GM19397 (cell line): ENCODE data around the gene CCDC137.
"Not testable (repeated sequence)": the region's sequence is repeated elsewhere in the genome, so short reads cannot be mapped to it uniquely, and the experiment has no call there.

Source experiments
- ATAC-seq: cut with Tn5 transposase; IDR thresholded peaks from one replicate; pipeline ENCODE4 v1.9.1; 2021; ENCODE audit warnings: mild to moderate bottlenecking, moderate library complexity; ENCODE audit not compliant: unreplicated experiment

The CCDC137 gene

GRCh38 chr17:81666342-81667191 is at the start of gene CCDC137, which contains the start of gene OXLD1:
Gene CCDC137, plus strand, starts transcription at chr17:81666737. Its CDS starts 30 bp downstream, at chr17:81666767.
Gene OXLD1, minus strand, starts transcription at chr17:81666605. Its CDS starts 28 bp downstream, at chr17:81666577.
- peak; percentile 92 for ATAC-seq

DNA sequence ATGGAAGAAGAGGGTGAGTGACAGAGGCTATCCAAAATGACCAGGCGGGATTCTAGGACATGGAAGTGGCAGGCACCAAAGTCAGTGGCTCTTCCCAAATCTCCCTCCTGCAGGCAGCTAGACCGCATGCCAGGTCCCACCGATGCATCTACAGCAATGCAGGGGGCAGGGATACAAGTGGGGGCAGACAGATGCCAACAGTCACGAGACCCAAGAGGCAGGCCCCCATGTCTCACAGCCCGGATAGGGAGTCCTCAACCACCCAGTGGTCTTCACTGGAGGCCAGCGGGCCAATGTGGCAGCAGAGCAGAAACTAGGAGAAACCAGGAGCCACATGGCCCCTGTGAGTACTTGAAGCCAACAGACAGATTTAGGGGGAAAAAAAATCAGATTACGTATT is 49.7 kb upstream of the CCDC137 start:
- no peak for ATAC-seq

DNA sequence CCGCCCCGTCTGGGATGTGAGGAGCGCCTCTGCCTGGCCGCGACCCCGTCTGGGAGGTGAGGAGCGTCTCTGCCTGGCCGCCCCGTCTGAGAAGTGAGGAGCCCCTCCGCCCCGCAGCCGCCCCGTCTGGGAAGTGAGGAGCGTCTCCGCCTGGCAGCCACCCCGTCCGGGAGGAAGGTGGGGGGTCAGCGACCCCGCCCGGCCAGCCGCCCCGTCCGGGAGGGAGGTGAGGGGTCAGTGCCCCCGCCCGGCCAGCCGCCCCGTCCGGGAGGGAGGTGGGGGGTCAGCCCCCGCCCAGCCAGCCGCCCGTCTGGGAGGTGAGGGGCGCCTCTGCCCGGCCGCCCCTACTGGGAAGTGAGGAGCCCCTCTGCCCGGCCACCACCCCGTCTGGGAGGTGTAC is 48.2 kb upstream of the CCDC137 start:
- ATAC-seq = not testable (repeated sequence)

DNA sequence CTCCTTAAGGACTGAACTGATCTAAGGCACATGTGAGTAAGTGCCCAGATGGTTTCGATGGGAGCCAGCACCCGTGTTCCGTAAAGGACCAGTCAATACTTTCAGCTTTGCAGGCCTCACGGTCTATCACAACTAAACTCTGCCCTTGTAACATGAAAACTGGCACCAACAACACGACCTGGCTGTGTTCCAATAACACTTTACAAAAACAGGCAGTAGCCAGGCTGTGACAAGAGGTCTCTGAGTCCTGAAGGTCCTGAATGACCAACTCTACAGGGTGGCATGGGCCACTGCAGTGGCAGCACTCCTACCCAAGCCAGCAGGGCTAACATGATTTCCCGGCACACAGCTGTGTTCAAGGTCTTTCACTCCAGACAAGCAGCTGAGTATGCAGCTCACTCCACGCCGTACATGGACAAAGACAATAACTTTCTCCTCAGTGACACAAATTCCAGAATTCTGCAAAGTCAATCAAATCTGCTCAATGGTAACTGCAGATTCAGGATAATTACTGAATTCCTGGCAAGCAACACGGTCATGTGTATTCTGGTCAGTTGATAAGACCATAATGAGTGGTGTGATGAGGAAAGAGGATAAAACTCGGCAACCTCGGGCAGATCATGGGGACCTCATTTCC is 44.9 kb upstream of the CCDC137 start:
- ATAC-seq = no peak

DNA sequence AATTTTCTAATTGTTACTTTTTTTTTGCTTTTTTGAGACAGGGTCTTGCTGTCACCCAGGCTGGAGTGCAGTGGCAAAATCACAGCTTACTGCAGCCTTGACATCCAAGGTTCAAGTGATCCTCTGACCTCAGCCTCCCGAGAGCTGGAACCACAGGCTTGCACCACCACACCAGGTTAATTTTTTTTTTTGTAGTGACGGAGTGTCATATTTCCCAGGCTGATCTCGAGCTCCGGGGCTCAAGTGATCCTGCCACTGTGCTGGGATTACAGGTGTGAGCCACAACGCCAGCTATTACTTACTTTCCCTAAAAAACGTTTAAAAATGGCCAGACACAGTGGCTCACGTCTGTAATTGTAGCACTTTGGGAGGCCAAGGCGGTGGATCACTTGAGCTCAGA is 36.3 kb upstream of the CCDC137 start:
- no peak for ATAC-seq

DNA sequence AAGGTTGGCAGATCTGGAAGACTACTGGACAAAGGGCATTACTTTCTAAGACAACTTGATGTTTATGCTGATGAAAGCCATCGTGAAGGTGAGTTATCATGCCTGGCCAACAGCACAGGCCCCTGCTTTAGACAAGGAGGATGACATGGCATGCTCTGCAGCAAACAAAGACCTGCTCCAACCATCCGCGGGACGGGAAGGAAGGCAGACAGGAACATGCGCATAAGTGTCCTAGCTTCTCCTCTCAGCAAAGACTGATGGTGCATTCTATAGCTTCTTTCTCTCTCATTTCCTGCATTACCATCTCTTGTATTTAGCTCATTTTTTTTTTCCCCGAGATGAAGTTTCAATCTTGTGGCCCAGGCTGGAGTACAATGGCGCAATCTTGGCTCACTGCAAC is 35.1 kb upstream of the CCDC137 start:
- ATAC-seq = no peak

DNA sequence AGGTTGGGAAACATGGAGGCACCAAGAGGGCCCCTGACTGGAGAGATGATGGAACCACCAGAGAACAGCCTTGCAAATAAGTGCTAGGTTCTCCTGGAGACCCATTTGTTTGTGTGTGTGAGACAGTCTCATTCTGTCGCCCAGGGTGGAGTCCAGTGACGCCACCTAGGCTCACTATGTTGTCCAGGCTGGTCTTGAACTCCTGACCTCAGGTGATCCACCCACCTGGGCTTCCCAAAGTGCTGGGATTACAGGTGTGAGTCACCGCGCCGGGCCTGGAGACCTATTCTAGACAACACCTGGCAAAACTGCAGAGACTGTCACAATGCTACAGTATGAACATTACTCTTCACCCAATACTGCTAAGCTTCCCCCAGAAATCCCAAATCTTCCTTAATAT is 31.1 kb upstream of the CCDC137 start:
- no peak for ATAC-seq

GRCh38 chr17:81635973-81636504 is 30.5 kb upstream of the CCDC137 start:
- no peak for ATAC-seq

- peak; percentile 90 for ATAC-seq
These were observed 29.8 kb upstream of the CCDC137 start, which contains the start of the genes NPLOC4 and TSPAN10 for GRCh38 chr17:81636505-81637288. Gene NPLOC4, minus strand, starts transcription at chr17:81637112. Its CDS starts 182 bp downstream, at chr17:81636930. Gene TSPAN10, plus strand, starts transcription at chr17:81637196. Its CDS starts 5,217 bp downstream, at chr17:81642413.

DNA sequence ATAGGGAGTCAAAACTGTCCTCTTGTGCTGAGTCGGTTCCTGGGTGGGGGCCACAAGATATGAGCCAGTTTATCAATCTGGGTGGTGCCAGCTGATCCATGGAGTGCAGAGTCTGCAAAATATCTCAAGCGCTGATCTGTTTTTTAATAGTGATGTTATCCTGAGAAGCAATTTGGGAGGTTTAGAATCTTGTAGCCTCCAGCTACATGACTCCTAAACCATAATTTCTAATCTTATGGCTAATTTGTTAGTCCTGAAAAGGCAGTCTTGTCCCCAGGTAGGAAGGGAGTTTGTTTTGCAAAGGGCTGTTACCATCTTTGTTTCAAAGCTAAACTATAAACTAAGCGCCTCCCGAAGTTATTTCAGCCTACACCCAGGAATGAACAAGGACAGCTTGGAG is 27.9 kb upstream of the CCDC137 start:
- ATAC-seq = no peak

DNA sequence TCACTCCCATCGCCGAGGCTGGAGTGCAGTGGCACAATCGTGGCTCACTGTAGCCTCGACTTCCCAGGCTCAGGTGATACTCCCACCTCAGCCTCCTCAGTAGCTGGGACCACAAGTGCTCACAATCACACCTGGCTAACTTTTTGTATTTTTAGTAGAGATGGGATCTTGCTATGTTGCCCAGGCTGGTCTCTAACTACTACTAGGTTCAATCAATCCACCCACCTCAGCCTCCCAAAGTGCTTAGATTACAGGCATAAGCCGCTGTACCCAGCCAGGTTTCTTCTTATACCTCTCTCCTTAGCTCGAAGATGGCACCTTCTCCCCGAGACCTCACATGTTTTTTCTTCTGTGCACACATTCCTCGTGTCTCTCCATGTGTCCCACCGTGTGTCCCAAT is 26.5 kb upstream of the CCDC137 start:
- no peak for ATAC-seq

GRCh38 chr17:81641825-81642489 is 24.6 kb upstream of the CCDC137 start:
- no peak for ATAC-seq

- ATAC-seq = no peak
These were observed 22.0 kb upstream of the CCDC137 start for GRCh38 chr17:81644496-81644895.

- ATAC-seq = no peak
These were observed 21.3 kb upstream of the CCDC137 start for GRCh38 chr17:81644976-81645952.

DNA sequence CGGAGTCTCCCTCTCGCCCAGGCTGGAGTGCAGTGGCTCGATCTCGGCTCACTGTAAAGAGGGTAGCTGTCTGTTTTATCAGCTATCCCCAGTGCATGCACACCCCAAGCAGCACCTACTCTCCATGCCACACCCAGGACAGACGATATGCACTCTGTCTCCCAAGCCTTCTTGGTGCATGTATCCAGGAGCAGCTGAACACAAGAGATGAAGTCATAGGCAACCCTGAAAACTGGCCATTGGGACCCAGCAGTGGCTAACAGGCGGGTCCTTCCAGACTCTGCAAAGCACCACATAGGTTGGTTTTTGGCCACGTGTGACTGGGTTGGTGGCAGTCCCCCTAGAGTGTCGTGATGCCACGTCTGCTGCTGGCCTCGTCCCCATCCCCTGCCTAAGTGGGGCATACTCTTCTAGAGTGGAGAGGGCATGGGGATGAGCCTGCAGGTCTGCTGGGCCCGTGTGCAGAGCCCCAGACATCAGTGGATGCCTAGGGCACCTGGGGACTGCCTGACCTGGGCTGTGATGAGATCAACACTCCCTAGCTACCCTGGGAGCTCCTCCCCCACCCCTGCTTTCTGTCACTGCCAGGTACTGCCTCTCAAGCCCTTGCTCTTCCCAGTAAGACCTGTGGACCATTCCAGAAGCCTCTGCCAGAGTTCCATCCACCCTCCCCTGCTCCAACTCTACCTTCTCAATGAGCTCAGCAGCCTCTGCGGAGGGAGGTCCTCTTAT is 19.5 kb upstream of the CCDC137 start:
- no peak for ATAC-seq

DNA sequence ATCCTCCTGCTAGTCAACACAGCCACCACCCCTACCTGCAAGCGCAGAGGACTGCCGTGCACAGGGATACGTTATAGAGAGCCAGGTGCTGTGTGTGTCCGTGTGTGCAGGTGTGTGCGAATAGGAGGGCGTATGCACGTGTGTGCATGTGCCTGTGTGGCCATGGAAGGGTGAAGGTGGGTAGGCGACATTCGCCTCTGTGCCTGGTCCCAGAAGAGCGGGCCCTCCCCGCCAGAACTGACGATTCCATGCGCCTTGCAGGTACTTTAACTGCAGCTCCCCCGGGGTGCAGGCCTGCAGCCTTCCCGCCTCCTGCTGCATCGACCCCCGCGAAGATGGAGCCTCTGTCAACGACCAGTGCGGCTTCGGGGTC is 18.9 kb upstream of the CCDC137 start:
- no peak for ATAC-seq

DNA sequence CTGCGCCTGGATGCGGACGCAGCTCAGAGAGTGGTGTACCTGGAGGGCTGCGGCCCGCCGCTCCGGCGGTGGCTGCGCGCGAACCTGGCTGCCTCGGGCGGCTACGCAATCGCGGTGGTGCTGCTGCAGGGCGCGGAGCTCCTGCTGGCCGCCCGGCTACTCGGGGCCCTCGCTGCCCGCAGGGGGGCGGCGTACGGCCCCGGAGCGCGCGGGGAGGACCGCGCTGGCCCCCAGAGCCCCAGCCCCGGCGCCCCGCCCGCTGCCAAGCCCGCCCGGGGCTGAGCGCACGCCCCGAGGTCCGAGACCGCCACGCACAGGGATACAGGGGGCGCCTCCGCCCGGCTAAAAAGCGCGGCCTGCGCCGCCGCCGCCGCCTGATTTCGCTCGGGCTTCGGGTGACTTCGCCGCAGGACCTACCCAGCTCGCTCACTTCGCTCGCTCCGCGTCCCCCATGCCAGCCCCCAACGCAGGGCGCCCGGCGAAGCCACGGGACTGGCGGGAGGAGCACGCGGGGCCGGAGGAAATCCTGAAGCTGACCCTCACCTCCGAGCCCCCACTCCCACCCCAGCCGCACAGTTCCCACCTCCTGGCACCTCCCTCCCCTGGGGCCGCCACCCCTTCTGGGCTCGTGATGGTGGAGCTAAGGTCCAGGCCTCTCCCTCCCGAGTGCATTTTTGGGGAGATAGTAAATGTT is 18.4 kb upstream of the CCDC137 start:
- no peak for ATAC-seq

DNA sequence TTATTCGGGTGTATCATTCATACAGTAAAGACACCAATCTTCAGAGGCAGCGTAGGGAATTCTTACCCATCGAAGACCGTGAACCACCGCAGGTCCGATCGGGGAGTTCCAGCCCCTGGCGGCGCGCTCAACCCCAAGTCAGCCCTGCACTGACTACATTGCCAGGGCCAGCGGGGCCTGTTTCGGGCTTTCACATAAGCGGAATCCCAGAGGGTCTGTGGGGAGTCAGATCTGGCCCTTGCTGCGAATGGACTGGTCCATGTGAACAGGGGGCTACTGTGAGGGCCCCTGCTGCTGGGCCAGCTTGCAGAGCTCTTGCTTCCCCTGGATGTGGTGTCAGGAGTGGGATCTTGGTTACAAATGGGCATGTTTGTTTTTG is 17.8 kb upstream of the CCDC137 start:
- ATAC-seq = no peak
